Stomach (tissue), 4 donors: ENCODE measurements around the gene XIRP1.

ENCODE experiments used
- CTCF ChIP-seq, 7 experiments: fragments of 450-650 bp in 4 of 7; fragments of 200-600 bp in 3 of 7; sonication (generic) in 3 of 7; IDR thresholded peaks; one replicate each; pipeline ENCODE4 v1.5.1; 2016 to 2019; ENCODE audit warnings: antibody characterized with exemption in 7 of 7, control low read depth in 2 of 7, mild to moderate bottlenecking in 1 of 7
- EP300 ChIP-seq: sonication (generic); formaldehyde crosslinking; IDR thresholded peaks from one replicate; pipeline ENCODE4 v1.6.1; 2017; ENCODE audit warnings: antibody characterized with exemption

GRCh38 chr3:39193391-39193790, 996 bp upstream of the XIRP1 start:
- TF ChIP-seq CTCF (IDR thresholded peaks at IDR 0.05) (no peak), EP300 (no peak)
